ENCODE data around the gene ARHGAP15. TPM values are rescaled to one million over a fixed set of nuclear protein-coding genes. Genes with fewer than 3 reads are reported as not detected.

ARHGAP15 gene
- total and polyA plus RNA-seq, 2 experiments from 2014 or later: 0.26 TPM; not detected in 1

GRCh38 chr2:143158551-143159485 is 29.6 kb downstream of the ARHGAP15 start (continued):
- no peak for TF ChIP-seq POLR2AphosphoS5 (IDR thresholded peaks at IDR 0.05; ENCODE audit: low read depth)
- no peak for TF ChIP-seq EZH2 (IDR thresholded peaks at IDR 0.05; ENCODE audit: low read depth, unreplicated experiment)
- no peak for TF ChIP-seq ZNF331 (CRISPR knock-in tag; IDR thresholded peaks at IDR 0.05; ENCODE audit: low read depth)
- TF ChIP-seq ZNF462 (CRISPR knock-in tag; IDR thresholded peaks at IDR 0.05): no peak
- TF ChIP-seq CREB1 (CRISPR knock-in tag; IDR thresholded peaks at IDR 0.05; ENCODE audit: low read depth): no peak
- no peak for TF ChIP-seq NANOG (IDR thresholded peaks at IDR 0.05; ENCODE audit: borderline replicate concordance)
- TF ChIP-seq ZNF114 (CRISPR knock-in tag; IDR thresholded peaks at IDR 0.05): no peak

- no peak overlapping the region for H3K27ac Mint-ChIP-seq
- Histone ChIP-seq H3K27ac (ENCODE audit: low read depth) (no peak overlapping the region), H3K4me2 (no peak overlapping the region), H4K20me1 (replicated peaks; ENCODE audit: insufficient read depth) (no peaks in the 10 kb centered on the region), H3K79me2 (replicated peaks; ENCODE audit: insufficient read depth) (no peaks in the 10 kb centered on the region), H3K4me3 (no peak overlapping the region), H3K36me3 (ENCODE audit: insufficient read depth) (no peaks in the 10 kb centered on the region), H3K4me1 (ENCODE audit: insufficient read depth) (peaks cover 11% of the 10 kb centered on the region; the same call in 1 of the 2 replicates), H3K27me3 (ENCODE audit: insufficient read depth) (no peaks in the 10 kb centered on the region), H2AFZ (no peak overlapping the region), H3F3A (replicated peaks; ENCODE audit: low read depth) (no peaks in the 10 kb centered on the region), H3K9me2 (ENCODE audit: insufficient read depth) (no peaks in the 10 kb centered on the region)
- peaks cover 9% of the 10 kb centered on the region for H3K4me1 Mint-ChIP-seq
- no peaks in the 10 kb centered on the region for H3K9me3 Mint-ChIP-seq
- no peaks in the 10 kb centered on the region for H3K36me3 Mint-ChIP-seq (ENCODE audit: low read depth)
- DNase-seq (ENCODE audit: low spot score) (no peak), ATAC-seq (no peak)
- H3K27me3 Mint-ChIP-seq (ENCODE audit: insufficient read depth, low read depth, poor library complexity): no peaks in the 10 kb centered on the region
- no peak overlapping the region for H3K4me3 Mint-ChIP-seq
- TF ChIP-seq ZNF462 (CRISPR knock-in tag; IDR thresholded peaks at IDR 0.05) (no peak), STAT1 (IDR thresholded peaks at IDR 0.05; ENCODE audit: unreplicated experiment) (no peak)
Observed at GRCh38 chr2:143159486-143159840, 30.2 kb downstream of the ARHGAP15 start.

All from GM23338 (cell line).